Lower leg skin (tissue), 4 donors: ENCODE results near the gene ETAA1. TPM values are rescaled to one million over a fixed set of nuclear protein-coding genes. Genes with fewer than 3 reads are reported as not detected.

ENCODE experiments used
- DNase-seq, 2 donors: peaks; one replicate each; pipeline ENCODE4 v3.0.0-alpha.2; 2019; ENCODE audit warnings: low spot score in 2 of 2
- H3K4me3 ChIP-seq: fragments of 200-600 bp; sonication (generic); 2 replicates; pipeline ENCODE4 v1.5.1; 2017; ENCODE audit warnings: mild to moderate bottlenecking, low read depth; ENCODE audit not compliant: poor library complexity, severe bottlenecking
- POLR2A ChIP-seq, 2 donors: fragments of 450-650 bp; IDR thresholded peaks; one replicate each; pipeline ENCODE4 v1.6.1; 2016 to 2017; ENCODE audit warnings: antibody characterized with exemption in 2 of 2, mild to moderate bottlenecking in 1 of 2, moderate library complexity in 1 of 2
- WGBS, 2 donors: methylation state at CpG; one replicate each; pipeline ENCODE4 v1.1.5; 2018; 5-methylcytosine and 5-hydroxymethylcytosine counted together
- intact Hi-C: fragments of 100-400 bp; cut with DNase I; formaldehyde crosslinking; loops from one replicate; pipeline ENCODE4 v1.15.0; 2023; ENCODE audit warnings: low total_unique reads
- total RNA-seq, 4 donors: library from RNA; depleted of rRNA; stranded (reverse); fragments of >200 nt; gene quantifications; one replicate each; pipeline ENCODE4 v1.1.0, GENCODE V29; 2016
- TF ChIP-seq, protein P1 (sequence below), 3 donors: fragments of 450-650 bp; IDR thresholded peaks; one replicate each; pipeline ENCODE4 v1.5.1; 2016; ENCODE audit warnings: antibody characterized with exemption in 3 of 3, mild to moderate bottlenecking in 3 of 3, moderate library complexity in 2 of 3

Gene ETAA1
- total RNA-seq, 4 donors from 2014 or later, result 17.3 to 20.5 (median 18.6) TPM

DNA sequence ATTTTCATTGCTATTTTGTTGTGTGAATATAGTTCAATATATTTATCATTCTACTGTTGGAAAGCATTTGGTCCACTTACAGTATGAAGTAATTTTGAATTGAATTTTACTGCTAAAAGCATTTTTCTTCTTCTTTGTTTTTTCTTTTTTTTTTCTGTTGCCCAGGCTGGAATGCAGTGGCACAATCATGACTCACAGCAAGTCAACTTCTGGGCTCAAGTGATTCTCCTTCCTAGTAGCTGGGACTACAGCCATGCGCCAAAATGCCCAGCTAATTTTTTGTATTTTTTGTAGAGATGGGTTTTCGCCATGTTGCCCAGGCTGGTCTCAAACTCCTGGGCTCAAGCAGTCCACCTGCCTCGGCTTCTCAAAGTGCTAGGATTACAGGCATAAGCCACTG is 2.4 kb upstream of the ETAA1 start:
- TF ChIP-seq, protein P1, sequence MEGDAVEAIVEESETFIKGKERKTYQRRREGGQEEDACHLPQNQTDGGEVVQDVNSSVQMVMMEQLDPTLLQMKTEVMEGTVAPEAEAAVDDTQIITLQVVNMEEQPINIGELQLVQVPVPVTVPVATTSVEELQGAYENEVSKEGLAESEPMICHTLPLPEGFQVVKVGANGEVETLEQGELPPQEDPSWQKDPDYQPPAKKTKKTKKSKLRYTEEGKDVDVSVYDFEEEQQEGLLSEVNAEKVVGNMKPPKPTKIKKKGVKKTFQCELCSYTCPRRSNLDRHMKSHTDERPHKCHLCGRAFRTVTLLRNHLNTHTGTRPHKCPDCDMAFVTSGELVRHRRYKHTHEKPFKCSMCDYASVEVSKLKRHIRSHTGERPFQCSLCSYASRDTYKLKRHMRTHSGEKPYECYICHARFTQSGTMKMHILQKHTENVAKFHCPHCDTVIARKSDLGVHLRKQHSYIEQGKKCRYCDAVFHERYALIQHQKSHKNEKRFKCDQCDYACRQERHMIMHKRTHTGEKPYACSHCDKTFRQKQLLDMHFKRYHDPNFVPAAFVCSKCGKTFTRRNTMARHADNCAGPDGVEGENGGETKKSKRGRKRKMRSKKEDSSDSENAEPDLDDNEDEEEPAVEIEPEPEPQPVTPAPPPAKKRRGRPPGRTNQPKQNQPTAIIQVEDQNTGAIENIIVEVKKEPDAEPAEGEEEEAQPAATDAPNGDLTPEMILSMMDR (IDR thresholded peaks at IDR 0.05), result no peak
- TF ChIP-seq POLR2A (IDR thresholded peaks at IDR 0.05), result no peak
- 93 to 98% methylated on average over 3 of the region's 3 CpGs for WGBS, 2 donors
- no peak for DNase-seq
- intact Hi-C loops, result no loop called here
- H3K4me3 ChIP-seq, result no peak overlapping the region

DNA sequence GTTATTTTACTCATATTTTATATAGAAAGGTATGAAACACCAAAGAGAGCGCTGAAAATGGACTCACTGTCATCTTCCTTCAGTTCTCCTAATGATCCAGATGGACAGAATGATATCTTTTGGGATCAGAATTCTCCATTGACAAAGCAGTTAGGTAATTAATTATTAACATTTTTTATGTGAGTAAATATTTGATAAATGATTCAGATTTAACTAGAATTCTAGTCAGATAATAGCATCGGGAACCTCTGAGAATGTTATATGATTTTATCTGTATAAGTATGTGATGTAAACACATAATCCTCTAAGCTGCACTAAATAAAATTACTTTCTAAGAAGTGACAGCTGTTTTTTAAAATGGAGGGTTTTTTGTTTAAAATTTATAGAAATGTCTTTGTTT is 2.0 kb downstream of the ETAA1 start:
- no peak overlapping the region for H3K4me3 ChIP-seq
- intact Hi-C loops, result no loop called here
- WGBS, 2 donors, result 86 to 92% methylated on average over 2 of the region's 2 CpGs
- no peak for TF ChIP-seq POLR2A (IDR thresholded peaks at IDR 0.05)
- TF ChIP-seq, protein P1 (IDR thresholded peaks at IDR 0.05), result no peak
- no peak for DNase-seq

DNA sequence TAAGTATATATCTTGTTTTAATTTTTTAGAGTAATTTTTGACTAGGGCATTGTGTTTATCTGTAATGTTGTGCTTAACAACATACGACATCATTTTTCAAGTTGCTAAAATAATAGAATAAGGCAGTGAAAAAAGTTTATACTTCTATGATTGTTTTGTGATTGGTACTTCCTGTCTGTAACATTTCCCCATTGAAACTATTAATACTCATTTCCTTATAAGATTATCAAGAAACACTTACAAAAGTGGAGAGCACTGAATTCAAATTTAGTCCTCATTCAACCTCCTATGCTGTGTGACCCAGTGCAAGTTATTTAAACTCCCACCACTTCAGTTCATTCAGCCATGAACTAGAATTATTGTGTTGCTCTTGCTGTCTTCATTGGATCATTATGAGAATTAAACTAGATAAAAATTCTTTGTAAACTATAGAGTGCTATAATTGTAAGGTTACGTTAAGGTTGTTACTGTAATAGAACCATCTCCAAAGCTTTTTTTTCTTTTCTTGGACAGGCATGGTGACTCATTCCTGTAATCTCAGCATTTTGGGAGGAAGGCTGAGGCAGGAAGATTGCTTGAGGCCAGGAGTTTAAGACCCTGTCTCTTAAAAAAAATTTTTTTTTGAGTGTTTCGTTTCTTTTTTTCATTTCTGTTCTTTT is 2.8 kb downstream of the ETAA1 start:
- intact Hi-C loops, result no loop called here
- no peak overlapping the region for H3K4me3 ChIP-seq
- DNase-seq, result no peak
- WGBS, 2 donors, result 50 to 61% methylated on average over 3 of the region's 3 CpGs
- no peak for TF ChIP-seq POLR2A (IDR thresholded peaks at IDR 0.05)
- TF ChIP-seq, protein P1 (IDR thresholded peaks at IDR 0.05), result no peak

DNA sequence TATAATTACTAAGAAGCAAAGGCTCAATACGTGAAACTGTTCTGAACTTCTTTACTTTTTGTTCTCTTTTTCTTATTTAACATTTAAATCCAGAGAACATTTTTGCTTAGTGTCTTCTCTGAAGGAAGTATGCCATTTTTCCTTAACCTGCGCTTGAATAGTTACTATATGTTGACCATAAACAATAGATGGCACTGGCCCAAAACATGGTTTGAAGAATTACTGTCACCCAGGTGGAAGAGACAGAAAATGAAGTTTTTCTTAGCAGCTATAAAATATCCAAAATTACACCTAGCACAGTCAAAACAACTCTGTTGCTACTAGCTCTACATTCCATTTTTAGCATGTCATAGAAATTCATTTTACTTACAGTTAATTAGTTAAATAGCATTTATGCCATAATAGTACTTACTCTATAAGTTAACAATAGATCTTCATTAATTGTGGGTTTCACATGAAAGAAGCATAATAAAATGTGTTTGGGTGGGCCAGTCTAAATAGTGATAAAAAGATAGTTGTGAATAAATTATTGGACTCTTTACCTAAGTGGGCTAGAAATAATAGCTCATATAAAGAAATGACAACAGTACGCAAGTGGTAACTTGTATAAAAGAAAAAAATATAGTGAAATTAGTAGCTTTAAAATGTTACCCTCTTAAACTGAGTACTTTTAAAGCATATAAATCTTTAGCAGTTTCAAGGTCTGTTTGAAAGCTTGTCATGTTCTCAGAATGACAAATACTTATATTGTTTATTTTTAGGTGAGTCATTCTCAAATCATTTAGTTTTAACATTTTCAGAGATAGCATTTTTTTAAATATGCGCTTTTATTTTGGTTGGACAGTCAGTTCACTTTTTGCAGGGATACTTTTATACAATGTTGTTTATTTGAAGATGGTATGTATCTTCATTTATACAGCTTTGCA is 3.7 kb downstream of the ETAA1 start:
- 91 to 94% methylated on average over 4 of the region's 4 CpGs for WGBS, 2 donors
- no peak for DNase-seq
- TF ChIP-seq, protein P1 (IDR thresholded peaks at IDR 0.05), result no peak
- no peak for TF ChIP-seq POLR2A (IDR thresholded peaks at IDR 0.05)
- no peak overlapping the region for H3K4me3 ChIP-seq
- intact Hi-C loops, result no loop called here

DNA sequence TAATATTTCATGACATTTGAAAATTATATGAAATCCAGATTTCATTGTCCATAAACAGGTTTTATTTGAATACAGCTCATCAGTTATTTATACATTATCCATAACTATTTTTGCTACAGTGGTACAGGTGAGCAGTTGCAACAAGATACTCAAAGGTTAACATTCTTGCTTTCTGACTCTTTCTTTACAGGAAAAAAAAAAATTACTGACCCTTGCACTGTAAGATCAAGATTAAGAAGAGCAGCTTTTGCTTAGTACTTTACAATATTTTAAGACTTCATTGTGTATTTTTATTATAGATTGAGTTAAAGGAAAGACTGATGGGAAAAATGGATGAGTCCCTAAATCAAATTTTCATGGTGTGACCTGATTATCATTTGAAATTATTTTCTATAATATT is 11.2 kb downstream of the ETAA1 start:
- TF ChIP-seq POLR2A (IDR thresholded peaks at IDR 0.05), result no peak
- TF ChIP-seq, protein P1 (IDR thresholded peaks at IDR 0.05), result no peak
- intact Hi-C loops, result no loop called here
- H3K4me3 ChIP-seq, result no peak overlapping the region
- no peak for DNase-seq
